Activated CD8-positive, alpha-beta memory T cell treated with anti-CD3 and anti-CD28 coated beads for 4 hours (primary cell): ENCODE measurements around the gene C2CD4C.
"Not testable (repeated sequence)": the region's sequence is repeated elsewhere in the genome, so short reads cannot be mapped to it uniquely, and the experiment has no call there.

Experiments used
- DNase-seq, 2 donors: peaks; one replicate each; pipeline ENCODE4 v3.0.0-alpha.2; 2020; ENCODE audit warnings: low read depth in 2 of 2

The C2CD4C gene

DNA sequence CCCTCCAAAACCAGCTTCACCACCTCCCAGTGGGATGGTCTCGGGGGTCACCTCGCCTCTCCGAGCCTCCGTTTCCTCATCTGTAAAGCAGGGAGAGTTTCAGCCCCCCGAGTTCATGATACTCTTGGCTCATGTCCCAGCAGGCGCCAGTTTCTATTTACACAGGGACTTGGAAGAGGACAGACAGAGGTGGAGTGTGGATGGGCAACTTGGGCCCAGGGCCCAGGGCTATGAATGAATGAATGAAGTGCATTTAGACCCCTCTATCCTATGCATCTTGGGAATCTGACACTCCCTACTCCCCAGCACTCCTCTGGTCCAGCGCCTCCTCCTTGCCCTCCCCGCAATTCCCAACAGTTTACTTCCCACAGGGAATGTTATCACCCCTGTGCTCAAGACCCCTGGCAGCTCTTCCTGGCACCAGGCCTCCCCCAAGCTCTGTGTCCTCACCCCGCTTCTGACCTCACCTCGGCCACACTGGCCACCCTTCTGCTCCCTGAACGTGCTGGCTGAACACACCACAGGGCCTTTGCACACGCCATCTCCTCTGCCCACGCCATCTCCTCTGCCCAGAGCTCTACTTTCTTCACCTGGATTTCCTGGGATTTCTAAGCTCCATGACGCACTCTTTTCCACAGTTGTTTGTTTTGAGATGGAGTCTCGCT, 4.9 kb upstream of the C2CD4C start:
- DNase-seq, result no peak

DNA sequence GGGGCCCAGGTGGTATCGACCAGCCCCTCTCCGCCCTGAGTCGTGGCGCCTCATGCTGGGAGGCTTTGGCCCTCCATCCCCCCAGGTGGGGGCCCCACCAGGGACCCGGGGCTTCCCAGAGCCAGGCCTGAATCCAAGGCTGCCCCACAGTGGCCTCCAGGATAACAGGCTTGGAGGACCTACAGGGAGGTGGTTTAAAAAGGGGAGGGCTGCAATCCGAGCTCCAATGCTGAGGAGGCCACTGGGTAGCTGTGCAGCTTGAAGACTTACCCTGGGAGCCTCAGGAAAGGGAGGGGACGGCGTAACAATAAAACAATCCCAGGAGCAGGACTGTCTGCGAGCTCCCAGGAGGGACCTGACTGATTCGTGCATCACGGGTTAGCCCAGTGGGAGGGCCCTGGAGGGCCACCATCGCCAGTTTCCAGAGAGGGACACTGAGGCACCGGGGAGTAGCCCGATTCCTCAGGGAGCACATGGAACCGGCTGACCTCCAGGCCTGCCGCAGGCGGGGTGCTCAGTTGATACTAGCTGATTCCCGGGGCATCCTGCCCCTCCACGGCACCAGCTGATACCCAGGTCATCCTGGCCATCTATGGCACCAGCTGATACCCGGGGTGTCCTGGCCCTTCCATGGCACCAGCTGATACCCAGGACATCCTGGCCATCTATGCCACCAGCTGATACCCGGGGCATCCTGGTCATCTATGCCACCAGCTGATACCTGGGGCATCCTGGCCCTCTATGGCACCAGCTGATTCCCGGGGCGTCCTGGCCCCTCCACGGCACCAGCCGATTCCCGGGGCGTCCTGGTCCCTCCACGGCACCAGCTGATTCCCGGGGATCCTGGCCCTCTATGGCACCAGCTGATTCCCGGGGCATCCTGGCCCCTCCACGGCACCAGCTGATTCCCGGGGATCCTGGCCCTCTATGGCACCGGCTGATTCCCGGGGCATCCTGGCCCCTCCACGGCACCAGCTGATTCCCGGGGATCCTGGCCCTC, 3.7 kb upstream of the C2CD4C start:
- no peak for DNase-seq

DNA sequence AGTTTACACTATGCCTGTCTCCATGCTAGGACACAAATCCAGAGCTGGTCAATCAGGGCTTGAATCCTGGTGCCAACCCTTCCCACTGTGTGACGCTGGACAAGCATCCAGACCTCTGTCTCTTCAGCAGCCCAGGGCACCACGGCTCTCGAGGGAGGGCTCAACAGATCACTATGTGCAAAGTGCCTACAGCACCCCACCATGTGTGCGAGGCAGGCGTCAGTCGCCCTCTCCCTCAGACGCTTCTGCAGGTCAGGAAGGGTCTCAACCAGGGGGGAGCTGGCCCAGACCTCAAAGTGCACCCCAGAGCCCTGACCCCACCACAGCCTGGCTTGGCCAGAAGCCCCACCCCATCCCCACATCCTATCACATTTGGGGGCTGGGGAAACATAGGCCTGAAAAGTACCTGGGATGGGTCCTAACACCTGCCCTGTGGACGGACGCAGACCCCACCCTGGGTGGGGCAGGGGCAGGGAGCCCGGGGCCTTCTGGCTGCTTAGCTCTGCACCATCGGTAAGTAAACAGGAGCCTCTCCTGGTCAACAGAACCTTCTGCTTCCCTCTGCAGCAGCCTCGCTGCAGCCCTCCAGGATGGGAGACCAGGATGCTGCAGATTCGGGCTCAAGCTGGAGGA, 2.9 kb upstream of the C2CD4C start:
- DNase-seq, result no peak

DNA sequence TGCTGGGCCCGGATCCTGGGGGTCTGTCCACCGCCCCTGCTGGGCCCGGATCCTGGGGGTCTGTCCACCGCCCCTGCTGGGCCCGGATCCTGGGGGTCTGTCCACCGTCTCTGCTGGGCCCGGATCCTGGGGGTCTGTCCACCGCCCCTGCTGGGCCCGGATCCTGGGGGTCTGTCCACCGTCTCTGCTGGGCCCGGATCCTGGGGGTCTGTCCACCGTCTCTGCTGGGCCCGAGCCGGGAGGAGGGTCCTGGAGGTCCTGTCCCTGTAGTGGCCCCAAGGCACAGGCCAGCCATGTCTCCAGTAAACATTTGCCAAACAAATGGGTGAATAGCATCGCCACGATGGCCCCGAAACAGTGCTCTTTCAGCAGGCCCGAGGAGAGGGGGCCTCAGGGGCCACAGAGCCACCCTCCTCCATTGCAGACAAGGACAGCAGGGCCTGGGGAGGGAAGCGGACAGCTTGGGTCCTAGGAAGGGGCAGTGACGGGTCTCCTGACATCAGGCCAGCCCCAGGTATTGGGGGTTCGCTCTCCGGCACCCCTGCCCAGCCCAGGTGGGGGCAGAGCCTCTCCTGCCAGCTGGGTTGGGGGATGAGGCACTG, 2.3 kb upstream of the C2CD4C start:
- DNase-seq, result not testable (repeated sequence)

DNA sequence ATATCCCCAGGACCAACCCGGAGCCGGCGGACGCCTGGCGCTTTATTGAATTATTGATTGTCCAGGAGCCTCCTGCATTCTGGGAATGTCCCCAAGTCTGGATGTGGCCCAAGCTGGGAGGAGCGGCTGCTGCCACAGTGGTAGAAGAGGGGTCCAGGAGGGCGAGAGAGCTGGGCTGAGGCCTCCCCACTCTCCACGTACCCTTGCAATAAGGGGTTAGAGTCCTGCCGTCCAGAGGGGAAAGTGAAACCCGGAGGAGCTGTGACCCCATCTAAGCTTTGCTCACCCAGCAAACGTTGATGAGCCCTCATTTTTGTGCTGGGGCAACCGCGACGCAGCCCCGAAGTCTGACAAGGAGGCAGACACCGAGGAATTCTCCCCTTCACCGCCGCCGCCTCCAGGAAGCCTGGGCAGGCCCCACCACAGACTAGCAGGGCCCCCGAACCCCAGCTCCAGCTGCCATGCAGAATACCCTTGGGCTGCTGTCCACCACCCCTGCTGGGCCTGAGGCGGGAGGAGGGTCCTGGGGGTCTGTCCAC, 1.4 kb upstream of the C2CD4C start:
- no peak for DNase-seq

DNA sequence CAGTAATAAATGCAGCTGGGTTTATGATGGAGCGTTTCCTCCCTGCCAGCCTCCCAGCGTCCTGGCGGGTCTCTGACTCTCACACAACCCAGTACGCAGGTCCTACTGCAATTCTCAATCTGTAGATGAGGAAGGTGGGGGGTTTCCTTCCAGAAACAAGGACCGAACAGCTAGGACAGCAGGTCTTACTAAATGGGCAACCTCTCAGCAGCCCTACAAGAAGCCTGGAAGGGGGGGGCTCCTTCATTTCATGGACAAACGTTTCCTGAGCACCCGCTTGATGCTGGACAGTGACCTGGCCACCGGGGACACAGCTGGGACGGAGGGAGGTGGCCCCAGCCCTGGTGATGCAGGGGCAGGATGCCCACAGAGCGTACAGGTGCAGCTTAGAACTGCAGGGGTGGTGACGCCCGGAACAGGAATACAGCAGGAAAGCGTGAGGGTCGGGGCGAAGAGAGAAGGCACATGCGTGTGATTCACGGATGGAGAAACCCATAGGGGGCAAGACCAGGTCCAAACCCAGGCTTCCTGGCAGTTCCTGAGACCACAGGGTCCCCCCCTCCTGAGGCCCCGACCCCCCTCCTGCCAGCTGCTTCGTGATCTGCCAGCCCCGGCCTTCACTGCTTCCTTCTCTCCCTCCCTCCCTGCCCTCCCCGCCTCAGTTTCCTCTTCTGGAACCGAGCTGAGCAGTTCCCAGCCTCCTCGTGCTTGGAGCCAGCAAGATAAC, 732 bp upstream of the C2CD4C start:
- no peak for DNase-seq

DNA sequence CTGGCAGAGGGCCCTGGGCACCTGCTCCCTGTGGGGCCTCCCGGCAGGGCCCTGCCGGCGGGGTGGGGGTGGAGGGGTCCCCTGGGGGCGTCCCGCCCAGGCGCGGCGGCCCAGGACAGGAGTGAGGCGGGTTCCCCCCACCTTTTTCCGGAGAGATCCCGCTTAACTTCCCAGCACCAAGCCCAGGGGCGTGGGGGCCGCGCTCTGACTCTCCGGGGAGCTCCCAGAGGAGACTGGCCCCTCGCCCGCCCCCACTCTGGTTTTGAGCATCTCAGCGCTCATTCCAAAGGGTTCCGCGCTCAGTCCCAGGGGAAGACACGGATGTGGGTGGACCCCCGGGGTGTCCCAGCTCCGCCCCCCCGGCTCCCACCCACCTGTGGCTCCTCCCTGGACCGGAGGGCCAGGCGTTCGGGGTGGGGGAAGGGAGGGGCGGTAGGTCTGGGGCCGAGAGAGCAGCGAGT, 476 bp downstream of the C2CD4C start:
- no peak for DNase-seq

DNA sequence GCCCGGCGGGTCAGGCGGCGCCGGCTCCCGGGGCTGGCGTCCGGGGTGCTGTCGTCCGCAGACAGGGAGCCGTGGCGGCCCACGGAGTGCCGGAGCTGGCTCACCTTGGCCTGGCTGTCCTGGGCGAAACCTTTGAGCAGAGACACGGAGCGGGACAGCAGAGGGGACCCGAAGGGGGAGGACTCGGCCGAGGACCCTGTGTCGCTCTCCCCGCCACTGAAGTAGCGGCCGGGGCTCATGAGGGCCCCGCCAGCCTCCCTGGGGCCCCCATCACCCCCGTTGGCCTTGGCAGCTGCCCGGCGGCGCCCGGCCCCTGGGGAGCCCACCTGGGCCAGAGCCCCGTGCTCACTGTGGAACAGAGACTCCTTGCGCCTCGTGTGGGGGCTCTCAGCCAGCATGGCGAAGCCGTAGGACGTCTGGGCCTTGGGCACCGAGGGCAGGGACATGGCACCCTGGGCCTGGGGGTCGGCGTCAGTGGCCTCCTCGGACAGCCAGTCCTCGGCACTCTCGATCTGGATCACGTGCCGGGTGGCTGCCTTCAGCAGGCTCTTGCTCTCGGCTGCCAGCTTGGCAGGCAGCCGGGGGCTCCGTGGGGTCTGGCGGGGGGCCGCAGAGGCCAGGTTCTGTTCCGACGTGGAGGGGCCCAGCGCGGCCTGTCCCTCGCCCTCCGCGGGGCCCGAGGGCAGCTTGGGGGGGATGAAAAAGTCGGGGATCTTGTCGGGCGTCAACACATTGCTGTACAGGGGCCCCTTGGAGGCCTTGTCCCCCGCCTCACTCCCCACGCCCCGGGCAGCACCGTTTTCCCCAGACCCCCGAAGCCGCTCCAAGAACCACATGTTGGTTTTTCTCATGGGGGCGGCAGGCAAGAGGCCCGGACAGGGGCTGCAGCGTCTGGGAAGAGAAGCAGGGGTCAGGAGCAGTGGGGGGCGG, 1.2 kb downstream of the C2CD4C start:
- no peak for DNase-seq

DNA sequence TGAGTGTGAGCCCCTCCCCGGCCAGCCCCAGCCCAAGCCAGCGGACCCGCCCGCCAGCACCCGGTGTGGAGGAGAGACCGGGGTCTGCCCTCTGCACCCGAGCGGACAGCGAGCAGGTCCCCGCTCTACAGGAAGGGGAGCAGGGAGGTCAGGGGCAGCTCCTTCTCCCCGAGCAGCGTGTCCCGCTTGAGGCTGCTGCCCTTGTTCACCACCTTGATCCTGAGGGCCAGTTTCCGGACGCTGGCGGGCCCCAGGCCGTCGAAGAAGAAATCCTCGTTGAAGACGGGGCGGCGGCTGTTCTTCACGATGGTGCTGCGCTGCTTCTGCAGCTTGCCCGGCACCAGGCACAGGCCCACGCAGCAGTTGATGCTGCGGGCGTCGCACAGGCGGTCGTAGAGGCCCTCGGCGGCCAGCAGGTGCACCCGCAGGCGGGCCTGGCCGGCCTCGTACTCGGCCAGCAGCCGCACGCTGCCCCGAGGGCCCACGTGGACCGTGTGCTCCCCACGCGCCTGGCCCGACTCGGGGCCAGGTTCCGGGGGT, 1.9 kb downstream of the C2CD4C start:
- DNase-seq, result no peak

DNA sequence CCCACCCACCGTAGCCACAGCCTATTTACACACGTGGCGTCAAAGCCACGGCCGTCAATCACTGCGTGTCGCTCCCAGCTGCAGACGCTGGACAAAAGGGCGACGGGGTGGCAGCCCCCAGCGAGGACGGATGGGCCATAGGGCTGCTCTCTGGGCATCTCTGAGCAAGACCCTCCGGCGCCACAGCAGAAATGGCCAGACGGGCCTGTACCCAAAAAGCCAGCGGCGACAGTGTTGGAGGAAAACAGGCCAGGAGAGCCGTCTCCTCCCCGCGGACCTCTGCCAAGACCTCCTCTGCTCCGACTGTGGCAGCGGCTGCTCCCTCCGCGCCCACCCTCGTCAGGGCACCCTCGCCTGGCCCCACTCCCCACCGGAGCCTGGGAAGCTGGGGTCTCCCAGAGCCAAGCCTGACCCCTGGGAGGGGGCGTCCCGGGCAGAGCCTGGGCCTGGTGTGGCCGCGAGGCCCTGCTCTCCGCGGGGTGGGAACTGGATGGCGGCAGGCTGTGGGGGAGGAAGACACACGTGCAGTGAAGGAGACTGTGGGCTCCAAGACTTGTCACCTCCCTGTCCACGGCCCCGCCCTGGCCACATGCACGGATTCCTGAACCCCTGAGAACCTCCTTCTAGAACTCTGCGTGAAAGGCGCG, 2.7 kb downstream of the C2CD4C start:
- DNase-seq, result no peak

DNA sequence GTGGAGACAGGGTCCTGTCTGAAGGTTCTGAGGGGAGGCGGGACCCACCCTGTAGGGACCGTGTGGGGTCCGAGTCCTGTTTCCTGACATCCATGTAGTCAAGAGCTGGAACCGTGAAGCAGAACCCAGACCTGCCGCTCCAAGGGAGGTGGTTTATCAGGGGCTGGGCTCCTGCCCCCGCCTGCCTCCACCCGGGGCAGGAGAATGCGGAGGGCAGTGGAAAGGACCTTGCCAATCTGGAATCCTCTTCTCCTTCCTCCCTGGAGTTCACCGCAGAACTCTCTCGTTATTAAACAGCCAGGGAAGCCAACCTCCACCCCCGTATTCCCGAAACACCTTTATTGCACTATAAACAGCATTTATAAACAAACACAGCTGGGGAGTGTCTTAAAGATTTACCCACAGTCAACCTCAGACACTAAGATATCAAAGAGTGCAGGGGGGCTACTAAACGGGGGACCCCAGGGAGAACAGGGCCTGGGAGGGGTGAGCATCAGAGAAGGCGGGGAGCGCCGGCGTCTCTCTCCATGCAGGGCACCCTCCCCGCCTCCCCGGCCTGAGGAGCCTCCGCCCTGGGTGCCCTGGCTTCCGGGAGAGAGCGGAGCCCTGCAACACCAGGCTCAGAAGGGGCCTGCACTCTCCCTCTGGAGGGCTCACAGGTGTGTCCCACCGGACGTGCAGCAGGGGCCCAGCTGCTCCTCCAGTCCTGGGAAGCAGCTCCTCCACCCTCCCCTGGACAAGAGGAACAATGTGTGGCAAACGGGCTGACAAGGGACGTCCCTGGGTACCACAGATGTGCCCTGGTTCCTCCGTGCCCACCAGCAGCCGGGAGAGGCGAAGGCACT, 3.6 kb downstream of the C2CD4C start:
- no peak for DNase-seq

DNA sequence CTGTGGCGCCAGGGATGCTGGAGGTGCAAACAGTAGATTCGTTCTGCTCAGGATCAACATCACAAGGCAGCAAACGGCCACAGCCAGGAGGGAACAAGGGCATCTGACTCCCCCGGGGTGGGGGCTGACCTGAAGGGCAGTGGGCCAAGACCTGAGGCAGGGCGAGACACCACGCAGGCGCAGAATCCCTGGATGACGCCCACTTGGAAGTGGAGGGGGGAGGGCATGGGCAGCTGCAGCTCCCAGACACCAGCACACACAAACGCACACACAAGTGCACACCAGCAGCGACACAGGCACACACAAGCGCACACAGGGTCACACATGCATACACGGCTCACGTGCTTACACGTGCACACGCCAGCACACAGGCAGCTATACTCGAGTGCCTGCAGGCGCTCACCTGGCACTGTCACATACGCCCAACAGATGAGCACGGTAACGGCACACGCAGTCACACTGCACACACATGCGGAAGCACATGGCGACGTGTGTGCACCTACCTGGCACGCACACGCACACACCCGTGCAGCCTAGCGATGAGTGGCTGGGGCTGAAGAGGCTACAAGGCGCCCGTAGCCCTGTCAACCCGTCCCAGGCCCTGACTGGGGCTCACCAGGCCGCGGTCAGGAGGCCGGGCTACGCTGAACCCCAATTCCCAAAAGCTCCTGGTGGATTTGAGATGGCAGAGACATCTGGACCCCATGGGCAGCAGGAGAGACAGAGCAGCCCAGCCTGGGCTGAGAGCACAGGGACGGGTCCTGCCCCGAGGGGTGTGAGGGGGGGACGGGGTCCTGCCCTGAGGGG, 5.5 kb downstream of the C2CD4C start:
- no peak for DNase-seq

DNA sequence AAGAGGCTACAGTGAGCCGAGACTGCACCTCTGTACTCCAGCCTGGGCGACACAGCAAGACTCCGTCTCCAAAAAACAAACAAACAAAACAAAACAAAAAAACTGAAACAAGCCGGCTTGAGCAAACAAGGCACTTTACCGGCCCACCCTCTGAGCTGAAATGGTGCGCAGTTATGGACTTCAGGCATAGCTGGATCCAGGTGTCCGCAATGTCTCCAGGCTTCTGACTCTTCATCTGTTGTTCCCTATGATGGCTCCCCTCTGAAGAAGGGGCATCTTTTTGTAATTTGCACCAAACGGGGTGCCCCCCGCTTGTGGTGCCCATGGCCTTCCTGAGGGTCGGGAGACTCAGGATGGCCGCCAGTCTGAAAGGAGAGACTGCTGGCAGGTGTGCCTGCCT, 6.2 kb downstream of the C2CD4C start:
- DNase-seq, result no peak

DNA sequence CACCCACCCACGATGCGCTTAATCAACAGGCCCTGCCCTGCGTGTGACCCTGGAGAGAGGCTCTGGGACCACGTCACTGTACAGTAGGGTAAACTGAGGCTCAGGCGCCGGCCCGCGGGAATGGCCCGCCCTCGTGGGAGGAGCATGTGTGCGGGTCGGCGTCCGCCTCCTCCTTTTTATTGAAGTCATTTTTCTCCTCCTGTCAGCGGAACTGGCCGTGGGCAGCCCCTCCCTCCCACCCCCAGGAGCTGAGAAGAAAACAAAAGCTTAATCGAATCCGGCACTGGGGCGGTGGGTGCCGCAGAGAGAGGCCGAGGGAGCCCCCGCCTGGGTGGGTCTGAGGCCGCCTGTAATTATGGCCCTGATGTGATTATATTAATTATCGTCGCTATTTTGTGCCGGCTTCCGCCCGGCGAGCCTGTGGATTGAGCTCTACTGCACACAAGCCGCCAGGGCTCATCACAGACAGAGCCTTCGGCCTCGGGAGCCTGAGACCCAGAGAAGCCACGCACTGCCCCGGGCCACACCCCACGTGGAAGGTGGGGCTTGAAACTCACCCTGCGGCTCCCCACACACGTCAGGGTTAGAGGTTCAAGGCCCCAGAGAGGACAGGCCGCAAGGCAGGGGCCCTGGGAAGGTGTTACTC, 7.0 kb downstream of the C2CD4C start:
- no peak for DNase-seq

DNA sequence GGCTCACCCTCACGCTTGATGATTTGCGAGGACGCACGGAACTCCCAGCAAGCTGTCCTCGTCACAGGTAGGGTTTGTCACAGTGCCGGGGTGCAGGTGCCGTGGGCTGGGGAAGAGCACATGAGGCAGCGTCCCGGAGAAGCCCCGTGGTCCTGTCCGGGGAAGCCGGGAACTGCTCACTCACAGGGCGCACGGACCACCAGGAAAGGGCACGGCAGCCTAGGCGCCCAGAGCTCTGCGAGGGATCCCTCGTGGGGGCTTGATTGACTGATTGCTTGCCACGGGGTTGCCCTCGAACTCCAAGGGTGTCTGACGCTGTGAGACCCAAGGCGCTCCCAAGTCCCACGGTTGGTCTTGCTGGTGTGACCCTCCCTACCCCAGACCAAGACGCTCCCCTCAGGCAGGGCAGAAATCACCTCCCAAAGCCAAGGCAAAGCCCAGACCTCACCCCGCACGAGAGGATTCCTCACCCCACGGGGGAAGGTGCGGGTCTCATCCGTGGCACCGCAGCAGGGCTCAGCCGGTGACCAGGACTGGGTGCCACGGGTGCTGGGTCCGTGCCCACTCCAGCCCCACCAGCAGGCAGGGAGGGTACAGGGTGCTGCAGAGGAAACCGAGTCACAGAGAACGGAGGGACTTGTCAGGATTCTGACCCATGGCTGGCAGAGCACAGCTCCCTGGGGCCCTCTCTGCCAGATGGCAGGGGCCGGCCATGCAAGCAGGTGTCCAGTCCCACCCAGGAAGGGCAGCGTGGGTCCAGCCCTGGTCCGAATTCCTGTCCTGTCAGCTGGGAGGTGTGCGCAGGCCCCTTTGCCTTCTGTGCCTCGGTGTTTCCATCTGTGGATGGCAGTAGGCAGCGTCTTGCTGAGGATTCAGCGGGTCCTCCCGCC, 7.7 kb downstream of the C2CD4C start:
- no peak for DNase-seq

DNA sequence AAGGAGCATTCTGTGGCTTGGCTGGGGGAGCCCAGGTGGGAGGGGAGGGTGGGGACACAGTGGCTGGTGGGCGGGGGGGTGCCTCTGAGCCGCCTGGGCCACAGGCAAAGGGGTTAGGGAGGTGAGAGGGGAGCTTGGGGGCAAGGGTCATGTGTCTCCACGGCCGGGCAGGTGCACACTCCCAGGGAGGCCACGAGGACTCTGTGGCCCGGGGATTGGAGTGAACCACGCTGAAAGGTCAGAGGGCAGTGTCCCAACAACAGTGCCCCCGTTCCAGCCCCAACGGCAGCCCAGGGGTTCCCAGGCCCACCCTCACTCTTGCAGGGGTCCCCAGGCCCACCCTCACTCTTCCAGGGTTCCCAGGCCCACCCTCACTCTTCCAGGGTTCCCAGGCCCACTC, 9.6 kb downstream of the C2CD4C start:
- DNase-seq, result no peak
